HG02840 (cell line): ENCODE results near the gene TTYH2.

Source experiments
- ATAC-seq: cut with Tn5 transposase; IDR thresholded peaks from one replicate; pipeline ENCODE4 v1.9.1; 2021; ENCODE audit warnings: mild to moderate bottlenecking, moderate library complexity, moderate number of reproducible peaks; ENCODE audit not compliant: unreplicated experiment, low FRiP score

TTYH2 gene

DNA sequence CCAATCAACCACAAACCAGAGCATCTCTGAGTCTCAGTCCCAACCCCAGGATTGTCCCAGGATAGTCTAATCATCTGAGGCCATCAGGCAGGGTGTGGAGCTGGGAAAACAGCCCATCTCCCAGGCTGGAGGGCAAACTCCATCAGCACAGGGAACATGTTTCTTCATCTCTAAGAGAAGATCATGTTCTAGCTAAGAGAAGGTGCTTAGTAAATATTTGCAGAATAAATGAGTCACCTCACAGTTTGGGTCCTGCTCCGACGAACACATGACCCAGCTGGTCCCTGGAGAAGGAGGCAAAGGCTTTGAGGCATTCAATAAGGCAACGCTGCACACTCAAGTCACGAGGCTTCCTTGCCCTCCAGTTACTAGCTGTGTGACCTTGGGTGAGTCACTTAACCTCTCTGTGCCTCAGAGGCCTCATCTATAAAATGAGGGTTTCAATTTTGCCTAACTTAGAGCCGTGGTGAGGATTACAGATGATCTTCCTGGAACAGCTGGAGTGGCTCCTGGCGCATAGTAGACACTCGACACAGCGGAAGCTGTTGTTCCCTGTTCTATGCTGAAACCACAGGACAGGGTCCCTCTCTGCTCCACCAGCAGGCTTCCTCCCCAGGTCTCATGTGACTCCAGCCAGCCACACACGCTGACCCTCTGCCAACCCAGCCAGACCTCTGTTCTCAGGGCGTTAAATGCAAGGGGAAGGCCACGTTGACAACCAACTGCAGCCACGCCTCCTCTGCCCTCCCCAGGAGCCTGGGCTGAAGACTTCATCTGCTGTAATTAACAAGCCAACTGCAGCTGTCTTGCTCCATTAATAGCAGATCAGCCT is 20.2 kb upstream of the TTYH2 start:
- ATAC-seq, result no peak

GRCh38 chr17:74194682-74195081 is 18.7 kb upstream of the TTYH2 start:
- no peak for ATAC-seq

- ATAC-seq, result no peak
Measured at GRCh38 chr17:74196541-74197317, 16.6 kb upstream of the TTYH2 start.

- ATAC-seq, result no peak
Measured at GRCh38 chr17:74197801-74198200, 15.6 kb upstream of the TTYH2 start.

GRCh38 chr17:74198694-74199093 is 14.7 kb upstream of the TTYH2 start:
- ATAC-seq, result no peak

GRCh38 chr17:74199306-74200092 is 13.9 kb upstream of the TTYH2 start:
- ATAC-seq, result no peak

- no peak for ATAC-seq
Measured at GRCh38 chr17:74200112-74200511, 13.3 kb upstream of the TTYH2 start.

- no peak for ATAC-seq
Measured at GRCh38 chr17:74201250-74201649, 12.1 kb upstream of the TTYH2 start.

DNA sequence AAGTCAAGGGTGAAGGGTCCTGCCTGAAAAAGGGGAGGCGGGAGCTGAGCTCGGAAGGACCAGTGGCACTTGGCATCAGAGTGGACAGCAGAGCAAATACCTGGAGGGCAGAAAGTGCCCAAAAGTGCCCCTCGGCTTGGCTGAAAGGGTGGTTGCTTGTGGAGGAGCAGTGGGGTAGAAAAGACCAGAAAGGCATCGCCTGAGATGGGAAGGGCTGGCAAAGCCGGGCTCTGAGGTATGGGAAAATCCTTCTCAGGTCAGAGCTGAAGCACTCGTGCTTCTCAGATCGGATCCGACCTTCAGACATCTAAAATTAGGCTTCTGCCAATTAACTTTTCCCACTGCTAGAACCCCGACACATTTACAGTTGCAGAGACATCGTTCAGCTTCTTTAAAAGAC is 11.4 kb upstream of the TTYH2 start:
- no peak for ATAC-seq

- no peak for ATAC-seq
Measured at GRCh38 chr17:74202938-74203337, 10.4 kb upstream of the TTYH2 start.

DNA sequence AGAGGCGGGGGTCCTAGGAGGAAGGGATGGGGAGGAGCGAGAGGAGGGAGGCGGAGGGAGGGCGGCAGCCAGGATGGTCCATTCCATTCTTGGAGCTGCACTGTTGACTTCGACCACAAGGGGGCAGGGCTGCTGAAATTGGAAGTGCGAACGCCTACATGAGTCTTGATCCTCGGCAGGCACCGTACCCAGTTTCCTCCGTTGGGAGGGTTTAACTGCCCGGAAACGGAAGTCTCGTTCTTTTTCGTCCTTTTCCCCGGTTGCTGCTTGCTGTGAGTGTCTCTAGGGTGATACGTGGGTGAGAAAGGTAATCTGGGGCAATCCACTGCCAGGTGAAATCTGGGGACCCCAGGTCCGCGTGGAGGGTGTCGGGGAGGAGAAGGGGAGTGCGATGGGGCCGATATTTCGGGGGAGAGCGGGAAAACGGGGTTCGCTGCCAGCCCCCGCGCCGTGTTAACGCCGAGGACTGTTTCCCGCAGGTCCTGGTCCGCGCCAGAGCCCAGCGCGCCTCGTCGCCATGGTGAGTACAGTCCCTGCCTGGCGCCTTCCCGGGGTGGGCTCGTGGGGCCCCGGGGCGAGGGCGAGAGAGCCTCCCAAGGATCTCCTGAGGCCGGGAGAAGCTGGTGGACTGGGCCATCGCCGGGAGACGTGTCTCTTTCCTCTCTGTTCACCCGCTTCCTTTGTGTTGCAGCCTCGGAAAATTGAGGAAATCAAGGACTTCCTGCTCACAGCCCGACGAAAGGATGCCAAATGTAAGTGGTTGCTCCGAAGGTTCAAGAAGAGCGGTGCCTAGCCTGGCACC is 9.7 kb upstream of the TTYH2 start, which contains the start of gene RPL38:
TSS of gene RPL38 (plus strand) at position 240 of the 802 bp plus-strand sequence. CDS start at position 518, 278 bp downstream.
- peak; percentile 75 for ATAC-seq

- ATAC-seq, result no peak
Measured at GRCh38 chr17:74204474-74204873, 8.9 kb upstream of the TTYH2 start.

GRCh38 chr17:74205274-74205673 is 8.1 kb upstream of the TTYH2 start:
- ATAC-seq, result no peak

- no peak for ATAC-seq
Measured at GRCh38 chr17:74206332-74206818, 7.0 kb upstream of the TTYH2 start.

DNA sequence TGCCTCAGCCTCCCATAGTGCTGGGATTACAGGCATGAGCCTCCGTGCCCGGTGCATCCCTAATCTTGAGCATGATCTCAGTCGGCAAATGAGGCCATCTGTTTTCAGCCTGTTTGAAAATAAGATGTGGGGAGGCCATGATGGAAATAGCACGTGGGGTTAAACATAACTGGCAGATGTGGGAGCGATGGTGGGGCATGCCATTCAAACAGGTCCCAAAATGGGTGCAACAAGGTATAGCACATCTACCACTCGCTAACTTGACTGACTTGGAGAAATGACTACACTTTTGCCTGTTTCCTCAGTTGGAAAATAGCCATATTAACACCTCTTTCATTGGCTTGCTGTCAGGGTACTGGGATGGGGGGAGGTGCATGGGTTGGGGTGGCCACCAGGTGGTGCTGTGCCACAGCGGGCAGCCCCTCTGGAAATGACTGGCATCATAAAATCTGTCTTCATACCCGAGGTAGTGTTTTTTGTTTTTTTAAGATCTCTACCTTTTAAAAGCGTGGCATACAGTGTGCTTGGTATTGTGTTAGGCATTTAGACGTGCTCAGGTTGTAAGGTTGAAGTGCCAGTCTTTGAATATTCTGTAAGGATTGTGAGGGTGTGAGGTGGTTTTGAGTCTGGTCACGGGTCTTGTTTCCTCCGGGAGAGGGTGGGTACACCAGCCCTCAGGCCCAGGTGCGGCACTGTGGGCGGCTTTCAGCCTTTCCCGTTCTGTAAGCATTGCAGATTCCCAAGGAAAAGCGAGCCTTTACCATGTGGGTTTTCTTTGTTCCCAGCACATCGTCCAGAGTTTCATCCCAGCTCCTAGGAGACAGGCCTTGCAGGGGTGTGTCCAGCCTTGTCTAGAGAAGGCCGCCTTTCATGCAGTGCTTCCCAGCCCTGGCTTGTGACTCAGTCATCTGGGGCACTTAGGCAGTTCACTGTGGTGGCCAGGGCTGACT is 2.9 kb upstream of the TTYH2 start:
- ATAC-seq, result no peak

- no peak for ATAC-seq
Measured at GRCh38 chr17:74211141-74211911, 2.0 kb upstream of the TTYH2 start.

- ATAC-seq, result no peak
Measured at GRCh38 chr17:74211912-74212208, 1.5 kb upstream of the TTYH2 start.

DNA sequence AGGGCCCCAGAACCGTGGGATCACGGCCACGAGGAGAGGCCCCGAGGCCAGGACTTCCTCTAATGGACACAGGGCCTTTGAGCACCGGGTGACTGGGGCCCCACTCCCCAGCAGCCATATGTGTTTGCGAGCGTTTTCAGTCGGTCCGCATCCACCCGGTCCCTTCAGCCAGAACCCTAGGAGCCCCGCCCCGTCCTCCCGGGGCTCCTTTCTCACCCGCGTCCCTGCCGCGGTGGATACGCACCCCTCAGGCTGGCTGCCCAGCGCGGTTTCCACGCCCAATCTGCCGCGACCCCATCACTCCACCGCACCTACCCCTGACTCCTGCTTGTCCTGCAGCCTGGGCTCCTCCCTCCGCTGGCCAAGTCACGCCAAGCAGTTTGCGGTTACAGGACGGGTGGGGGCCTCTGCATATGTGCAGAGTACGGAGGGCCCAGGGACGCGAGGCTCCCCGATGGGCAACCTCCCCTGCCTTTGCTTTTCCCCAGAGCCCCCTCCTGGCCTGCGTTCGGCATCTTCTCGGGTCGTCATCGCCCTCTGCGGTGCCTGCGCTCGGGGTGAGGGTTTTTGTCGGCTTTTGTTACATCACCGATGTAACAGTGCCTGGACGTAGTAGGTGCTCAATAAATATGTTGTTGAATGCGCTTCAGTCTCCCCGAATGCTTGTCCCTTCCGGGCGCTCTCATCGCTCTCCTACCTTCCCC is 1.0 kb upstream of the TTYH2 start:
- no peak for ATAC-seq
